HuH-7 (cell line): ENCODE measurements around the gene UQCRQ.

ENCODE experiments used
- DNase-seq: peaks from one replicate; pipeline ENCODE4 v3.0.0; 2011; ENCODE audit warnings: low spot score

UQCRQ gene

GRCh38 chr5:132866342-132867045 is at the start of gene UQCRQ, which contains the start of gene GDF9:
Gene UQCRQ, plus strand, starts transcription at chr5:132866642. Its CDS starts 240 bp downstream, at chr5:132866882.
Gene GDF9, minus strand, starts transcription at chr5:132866469. Its CDS starts 1,936 bp downstream, at chr5:132864533.
- DNase-seq: peak; percentile 91

DNA sequence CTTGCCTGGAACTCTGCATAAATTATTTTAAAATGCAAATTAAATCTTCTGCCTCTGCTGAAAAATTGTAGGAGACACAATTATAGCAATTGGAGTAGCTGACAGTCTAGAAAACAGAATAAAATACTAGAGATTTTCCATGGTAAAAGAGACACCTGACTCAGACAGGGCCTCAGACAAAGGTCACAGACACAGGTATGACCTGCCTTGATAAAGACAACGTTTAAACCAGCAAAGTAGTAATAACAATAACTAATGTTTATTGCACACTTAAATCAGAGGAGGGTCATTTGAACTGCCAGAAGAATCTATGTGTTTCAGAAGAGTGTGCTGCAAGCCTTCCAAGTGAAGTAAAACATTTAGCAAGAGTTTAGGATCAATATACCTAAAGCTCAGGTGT is 49.4 kb upstream of the UQCRQ start:
- DNase-seq: no peak

- no peak for DNase-seq
Observed at GRCh38 chr5:132819468-132819867, 47.0 kb upstream of the UQCRQ start.

- peak; percentile 96 for DNase-seq
Observed at GRCh38 chr5:132820162-132820754, 46.2 kb upstream of the UQCRQ start.

DNA sequence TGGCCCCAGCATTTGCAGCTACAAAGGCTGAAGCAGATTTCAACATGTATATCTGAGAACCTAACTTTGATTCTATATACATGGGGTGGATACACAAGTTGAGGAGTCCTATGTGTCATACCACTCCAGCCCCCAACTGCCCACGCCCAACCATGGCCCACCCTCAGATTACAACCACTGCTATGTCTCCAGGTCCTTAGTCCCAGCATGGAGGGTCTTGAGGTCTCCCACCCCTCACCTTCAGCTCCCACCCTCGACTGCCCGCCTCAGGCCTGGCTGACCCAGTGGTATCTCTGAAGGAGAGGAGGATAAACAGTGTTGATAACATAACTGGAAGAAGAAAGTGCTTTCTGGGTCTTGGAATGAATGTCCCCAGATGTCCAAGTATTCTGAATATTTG is 45.1 kb upstream of the UQCRQ start:
- no peak for DNase-seq

DNA sequence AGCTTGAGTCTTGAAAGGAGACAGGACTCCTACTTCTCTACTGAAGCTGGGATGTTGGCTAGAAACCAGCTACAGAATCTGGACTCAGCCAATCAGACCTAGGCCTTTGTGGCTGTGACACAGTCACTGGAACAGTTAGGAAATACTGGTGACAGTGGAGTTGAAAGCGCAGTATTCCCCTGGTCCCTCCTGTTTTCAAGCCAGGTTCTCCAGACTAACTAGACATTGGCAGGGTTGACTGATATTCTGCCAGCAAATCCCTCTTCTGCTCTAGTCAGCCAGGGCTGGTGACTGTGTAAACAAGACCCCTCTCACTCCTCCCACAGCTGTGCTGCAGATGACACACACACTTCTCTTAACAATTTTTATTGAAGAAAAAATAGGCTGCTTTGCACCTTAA is 44.7 kb upstream of the UQCRQ start:
- no peak for DNase-seq

- DNase-seq: no peak
Observed at GRCh38 chr5:132822650-132823480, 43.6 kb upstream of the UQCRQ start.

GRCh38 chr5:132823481-132824050 is 42.9 kb upstream of the UQCRQ start:
- no peak for DNase-seq

DNA sequence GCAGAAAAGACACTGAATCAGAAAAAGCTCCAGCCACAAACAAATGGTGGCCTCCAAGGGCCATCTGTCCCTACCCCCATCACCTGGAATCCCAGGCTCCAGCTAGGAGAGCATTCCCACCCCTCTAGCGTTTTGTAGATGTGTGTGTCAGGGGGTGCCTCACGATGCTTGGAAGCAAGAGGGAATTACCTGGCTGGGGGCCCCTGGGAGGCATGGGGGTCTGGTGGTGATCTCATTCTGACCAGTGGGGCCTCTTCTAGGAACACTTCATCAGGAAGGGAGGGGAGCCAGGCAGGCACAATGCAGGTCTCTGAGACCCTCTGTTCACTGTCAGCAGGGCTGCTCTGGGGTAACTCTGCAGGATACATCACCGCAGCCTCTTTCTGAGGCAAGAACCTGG is 42.0 kb upstream of the UQCRQ start:
- no peak for DNase-seq

GRCh38 chr5:132825033-132825833 is 41.2 kb upstream of the UQCRQ start:
- no peak for DNase-seq

DNA sequence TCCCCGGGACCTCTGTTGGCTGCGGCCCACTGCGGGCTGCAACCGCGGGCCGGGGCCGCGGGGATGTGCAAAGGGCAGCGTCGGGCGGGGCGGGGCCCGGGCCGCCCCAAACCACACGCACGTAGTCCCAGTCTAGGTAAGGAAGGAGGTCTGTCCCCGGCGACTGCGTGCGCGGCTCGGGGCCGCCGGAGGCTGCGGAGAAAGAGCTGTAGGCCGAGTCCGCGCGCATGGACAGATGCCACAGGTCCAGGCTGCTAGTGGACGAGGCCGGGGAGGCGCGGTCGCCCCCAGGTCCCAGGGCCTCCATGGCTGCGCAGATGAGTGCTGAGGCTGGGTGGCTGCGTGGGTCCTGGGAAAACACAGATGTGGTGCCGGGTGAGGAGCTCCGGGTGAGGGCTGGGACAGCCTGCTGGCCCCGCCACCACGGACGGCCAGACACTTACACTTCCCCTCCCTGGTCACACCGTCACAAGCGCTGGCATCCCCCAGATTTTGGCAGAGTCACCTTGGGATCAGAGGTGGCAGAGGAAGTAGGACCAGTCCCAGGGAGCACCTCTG is 40.5 kb upstream of the UQCRQ start:
- DNase-seq: no peak

DNA sequence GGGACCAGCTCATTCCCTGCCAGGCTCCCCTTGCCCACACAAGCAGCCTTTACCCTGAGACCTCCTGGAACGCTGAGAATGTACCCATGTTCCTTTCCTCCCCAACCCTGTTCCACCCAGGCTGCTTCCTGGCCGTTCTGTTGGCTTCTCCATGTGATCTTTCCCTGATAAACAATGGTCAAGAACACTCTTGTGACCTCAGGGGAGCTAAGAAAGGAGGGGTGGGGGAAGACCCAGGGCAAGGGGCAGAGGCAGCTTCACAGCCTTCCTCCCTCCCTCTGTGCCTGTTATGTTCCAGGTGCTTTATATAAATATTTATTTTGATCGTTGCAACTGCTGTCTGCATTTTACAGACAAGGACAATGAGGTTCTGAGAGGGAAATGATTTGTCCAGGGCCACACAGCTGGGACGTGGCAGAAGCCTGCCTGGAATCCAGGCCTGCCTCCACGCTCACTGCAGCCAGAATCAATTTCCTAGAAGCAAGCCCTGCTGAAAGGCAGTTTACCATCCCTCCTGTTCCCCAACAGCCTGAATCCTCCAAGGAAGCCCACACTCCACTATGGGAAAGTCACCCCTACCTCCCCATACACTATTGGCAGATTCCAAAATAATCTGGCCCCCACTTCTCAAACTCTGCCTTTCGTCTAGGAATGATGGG is 39.9 kb upstream of the UQCRQ start:
- no peak for DNase-seq

- DNase-seq: no peak
Observed at GRCh38 chr5:132827943-132828673, 38.3 kb upstream of the UQCRQ start.

GRCh38 chr5:132828846-132829494 is 37.5 kb upstream of the UQCRQ start:
- no peak for DNase-seq

DNA sequence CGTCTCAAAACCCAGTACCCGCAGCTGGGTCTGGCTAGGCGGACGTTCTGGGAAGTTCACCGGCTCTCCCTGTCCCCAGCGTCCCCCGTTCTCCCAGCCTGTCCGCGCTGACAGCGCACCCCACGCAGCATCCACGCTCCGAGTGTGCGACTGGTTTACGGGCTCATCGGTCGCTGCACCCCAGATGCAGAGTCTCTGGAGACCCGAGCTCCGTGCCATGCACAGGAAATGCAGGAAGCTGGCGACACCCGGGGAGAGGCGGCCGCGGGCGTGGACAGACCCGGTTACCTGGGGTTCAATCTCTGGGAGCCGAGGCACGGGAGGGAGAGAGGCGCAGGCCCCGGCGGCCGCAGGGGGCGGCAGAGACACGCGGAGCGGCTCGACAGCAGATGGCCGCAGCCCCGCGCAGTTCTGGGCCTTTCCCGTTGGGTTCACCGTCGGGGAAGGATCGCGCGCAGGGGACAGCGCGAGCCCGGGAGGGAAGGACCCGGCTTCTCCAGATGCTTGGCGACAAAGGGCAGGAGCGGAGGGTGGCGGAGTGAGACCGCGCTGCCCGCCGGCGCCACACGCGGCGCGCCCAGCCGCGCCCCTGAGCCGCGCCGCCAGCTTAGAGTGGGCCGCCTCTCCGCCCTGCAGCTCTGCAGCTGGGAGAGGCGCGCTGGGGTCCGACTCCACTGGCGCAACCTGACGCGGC is 36.6 kb upstream of the UQCRQ start:
- peak; percentile 92 for DNase-seq

DNA sequence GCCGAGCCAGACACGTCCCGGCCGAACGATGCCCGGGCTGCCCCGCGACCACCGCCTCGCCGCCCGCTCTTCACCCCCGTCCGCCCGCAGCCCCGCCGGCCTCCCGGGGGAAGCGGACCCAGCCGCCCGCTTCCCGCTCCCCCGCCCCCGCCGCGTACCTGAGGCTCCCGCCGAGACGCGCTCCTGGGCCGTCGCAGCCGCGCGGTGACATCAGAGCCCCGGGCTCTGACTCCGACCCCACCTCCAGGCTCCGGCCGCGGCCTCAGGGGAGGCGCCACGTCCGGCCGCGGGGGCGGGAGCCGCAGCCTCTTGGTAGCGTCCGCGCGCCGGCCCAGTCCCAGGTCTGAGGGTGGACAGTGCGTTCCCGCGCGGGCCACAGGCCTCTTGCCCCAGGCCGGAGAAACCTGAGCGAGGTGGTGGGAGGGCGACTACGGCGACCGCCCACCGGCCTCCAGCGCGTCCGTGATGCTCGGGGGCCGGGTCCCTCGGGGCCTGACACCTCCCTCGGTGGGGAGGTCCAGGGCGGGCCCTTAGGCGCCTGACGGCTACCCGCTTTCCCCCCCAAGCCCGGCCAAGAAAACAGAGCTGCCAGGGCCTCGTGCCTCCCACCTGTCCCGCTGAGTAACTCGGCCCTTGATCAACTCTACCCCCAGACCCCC is 35.9 kb upstream of the UQCRQ start, which contains the start of gene SHROOM1:
Gene SHROOM1 (minus strand): TSS at position 212 of the 659 bp plus-strand sequence. CDS start 4,507 bp downstream, outside the sequence.
- DNase-seq: peak; percentile 80

GRCh38 chr5:132831095-132831860 is 35.2 kb upstream of the UQCRQ start:
- no peak for DNase-seq
